HG03520 (cell line): ENCODE results near the gene ELMO1.

ENCODE experiments used
- ATAC-seq: cut with Tn5 transposase; IDR thresholded peaks from one replicate; pipeline ENCODE4 v1.9.1; 2021; ENCODE audit warnings: mild to moderate bottlenecking, moderate library complexity; ENCODE audit not compliant: unreplicated experiment

Gene ELMO1

DNA sequence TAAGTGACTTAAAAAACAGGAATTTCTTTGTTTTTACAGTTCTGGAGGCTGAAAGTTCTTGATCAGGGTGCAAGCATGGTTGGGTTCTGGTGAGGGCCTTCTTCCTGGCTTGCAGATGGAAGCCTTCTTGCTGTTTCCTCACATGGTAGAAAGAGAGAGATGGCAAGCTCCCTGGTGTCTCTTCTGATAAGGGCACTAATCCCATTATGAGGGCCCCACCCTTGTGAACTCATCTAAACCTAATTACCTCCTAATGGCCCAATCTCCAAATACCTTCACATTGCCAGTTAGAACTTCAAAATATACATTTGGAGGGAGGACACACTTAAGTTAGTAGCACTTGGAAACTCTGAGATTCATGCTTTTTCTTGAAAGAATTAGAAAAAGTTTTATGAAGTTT lies 410.0 kb downstream of the ELMO1 start:
- ATAC-seq: no peak

DNA sequence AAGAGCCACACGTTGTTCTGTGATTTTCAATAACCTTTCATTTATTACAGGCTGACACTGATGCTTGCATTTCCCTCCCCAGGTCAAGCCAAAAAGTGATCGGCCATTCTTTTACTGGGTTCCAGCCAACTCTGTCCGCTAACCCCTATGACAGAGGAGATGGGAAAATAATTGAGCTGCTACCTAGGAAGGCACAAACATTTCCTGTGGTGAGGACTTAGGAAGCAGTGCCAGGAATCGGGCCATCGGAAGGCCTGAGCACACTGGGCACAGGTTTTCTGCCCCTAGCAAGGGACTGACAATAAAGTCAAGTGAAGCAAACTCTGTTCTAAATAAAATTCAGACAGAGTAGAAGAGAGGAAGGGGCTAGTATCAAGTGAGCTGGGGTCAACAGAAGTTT lies 411.4 kb downstream of the ELMO1 start:
- no peak for ATAC-seq

DNA sequence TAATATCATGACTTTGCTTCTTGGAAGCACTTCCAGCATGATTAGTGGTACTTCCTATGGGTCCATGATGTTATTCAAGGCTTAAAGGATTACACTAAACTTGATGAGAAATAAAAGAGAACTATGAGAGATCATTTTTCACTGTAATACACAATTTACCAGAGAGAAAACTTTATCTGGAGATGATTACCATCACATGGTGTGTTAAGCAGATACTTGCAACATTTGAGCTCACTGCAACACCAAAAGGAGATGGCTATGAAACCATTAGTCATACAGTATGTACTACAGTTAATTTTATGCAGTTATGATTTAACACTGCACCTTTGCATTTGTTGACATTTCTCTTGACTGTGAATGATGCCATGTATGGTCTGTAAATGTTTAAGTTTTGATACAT lies 413.0 kb downstream of the ELMO1 start:
- no peak for ATAC-seq

DNA sequence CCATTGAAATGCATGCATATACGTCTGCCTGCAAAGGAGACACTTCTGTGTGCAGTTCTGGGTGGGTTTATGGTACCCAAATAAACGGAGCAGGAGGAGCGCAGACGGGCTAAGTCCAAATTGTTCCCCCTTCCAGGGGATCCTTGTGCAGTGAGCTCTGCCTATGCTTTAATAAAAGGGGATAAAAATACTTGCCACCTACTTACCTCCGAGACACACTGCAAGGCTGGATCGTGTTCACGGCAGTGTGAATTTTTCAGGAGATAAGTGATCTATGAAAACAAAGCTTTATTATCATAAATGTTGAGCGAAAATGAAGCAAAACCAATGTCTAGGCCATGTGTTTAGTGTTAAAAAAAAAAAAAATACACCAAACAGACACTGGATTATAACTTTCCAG lies 415.5 kb downstream of the ELMO1 start:
- no peak for ATAC-seq

DNA sequence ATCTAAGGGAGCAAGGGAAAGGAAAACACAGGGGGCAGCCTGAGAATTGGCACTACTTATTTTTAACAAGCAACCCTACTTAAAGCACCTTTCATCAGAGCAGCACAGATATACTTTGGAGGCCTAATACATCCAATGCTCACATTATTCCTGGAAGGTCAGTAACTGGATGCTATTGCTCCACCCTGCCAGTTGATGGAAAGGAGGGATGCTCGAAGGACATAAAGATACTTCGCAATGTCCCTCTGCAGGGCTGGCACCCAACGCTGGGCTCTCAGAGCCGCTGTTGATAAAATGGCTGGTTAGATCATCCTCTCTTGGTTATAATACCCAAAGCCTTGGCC lies 416.4 kb downstream of the ELMO1 start:
- no peak for ATAC-seq

DNA sequence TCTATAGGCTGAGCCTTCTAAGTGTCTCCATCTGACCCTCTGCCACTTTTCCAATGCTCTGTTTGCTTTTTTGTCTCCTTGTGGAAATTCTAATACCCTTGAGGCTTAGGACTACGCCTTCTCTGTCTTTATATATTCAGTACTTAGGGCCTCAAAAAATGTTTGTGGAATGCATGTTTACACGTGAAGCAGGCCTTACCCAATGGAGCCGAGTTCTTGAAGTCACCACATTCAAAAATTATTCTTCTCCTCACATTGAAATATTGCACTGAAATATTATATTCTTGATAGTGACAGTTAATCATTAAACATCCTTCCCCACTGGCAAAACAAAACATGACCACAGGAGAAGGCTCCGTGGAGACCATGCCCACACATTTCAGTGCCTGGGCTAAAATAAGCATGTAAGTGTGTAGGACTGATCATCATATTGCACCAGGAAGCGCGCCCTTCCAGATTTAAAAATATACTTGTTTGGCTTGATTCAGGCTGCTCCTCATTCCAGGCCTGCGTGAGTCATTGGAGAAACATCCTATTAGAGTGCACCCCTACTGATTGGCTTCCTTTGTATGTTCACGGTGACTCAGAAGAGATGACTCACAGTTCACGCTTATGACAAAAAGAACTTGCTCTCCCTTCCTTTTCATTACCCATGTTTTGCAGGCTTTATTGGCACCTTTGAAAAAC lies 416.9 kb downstream of the ELMO1 start:
- ATAC-seq: no peak

DNA sequence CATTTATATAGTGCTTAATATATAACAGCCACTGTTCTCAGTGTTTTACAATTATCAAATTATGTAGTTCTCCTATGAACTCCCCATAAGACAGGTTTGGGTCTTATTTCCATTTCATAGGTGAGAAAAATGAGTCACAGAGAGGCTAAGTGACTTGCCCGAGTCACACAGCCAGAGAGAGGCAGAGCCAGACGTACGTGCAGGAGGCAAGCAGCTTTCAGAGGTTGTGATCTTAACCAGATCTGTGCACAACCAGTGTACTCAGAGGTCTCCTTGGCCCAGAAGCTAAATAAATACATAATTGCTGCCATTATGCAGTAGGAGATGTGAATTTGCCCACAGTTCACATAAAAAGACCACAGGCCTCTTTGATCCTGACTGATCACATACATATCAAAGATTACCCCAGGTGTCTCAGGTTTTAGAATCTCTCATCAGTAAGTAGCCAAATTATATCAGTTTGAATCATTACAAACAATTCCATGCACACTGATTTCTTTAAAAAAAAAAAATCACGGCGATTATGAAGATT lies 419.7 kb downstream of the ELMO1 start:
- ATAC-seq: no peak

DNA sequence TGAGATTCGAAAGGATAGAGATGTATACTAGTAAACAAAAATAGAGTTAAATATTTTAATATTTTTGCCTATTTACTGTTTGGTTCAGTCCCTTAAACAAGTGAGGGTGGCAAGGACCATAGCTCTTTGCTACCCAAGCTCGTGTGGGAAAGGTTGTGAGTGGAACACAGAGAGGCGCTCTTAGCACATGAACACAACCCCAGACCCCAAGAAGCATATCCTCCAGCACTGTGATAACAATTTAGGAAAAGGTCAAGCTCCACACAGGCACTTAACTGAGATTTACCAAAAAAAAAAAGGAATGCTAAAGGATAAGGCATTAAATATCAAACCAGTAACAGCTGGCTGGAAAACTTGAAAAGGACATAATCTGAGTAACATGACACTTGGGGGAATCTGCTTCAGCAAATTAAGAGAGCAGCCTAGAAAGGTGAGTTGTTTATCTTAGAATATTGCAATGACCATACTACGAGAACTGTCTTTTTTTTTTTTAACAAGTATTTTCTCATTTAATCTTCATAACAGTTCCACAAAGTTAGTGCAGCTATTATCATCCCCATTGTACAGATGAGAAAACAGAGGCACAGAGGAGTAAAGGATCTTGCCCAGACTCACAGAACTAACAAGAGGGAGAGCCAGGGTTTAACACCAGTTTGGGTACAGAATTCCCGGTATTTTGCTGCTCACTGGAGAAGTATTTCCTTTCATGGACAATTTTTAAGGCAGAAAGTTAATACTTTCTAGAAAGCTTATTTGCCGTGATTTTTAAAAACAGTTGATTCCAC lies 420.9 kb downstream of the ELMO1 start:
- no peak for ATAC-seq

DNA sequence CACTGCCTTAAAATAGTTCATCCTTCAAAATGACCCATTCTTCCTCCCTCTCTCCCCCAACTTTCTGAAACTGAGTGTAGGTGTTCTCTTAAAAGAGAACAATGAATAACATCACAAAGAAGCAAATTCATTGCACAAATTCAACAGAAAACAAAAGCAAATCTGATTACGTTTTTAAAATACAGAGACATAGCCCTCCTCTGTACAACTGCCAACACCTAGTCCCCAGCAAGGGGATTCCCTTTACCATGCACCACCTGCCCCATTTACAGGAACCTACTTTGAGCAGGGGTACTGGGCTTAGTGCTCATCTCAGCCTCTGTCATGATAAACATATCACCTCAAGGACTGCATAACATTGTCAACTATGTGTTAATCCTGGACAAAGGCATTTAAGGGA lies 421.6 kb downstream of the ELMO1 start:
- ATAC-seq: no peak

DNA sequence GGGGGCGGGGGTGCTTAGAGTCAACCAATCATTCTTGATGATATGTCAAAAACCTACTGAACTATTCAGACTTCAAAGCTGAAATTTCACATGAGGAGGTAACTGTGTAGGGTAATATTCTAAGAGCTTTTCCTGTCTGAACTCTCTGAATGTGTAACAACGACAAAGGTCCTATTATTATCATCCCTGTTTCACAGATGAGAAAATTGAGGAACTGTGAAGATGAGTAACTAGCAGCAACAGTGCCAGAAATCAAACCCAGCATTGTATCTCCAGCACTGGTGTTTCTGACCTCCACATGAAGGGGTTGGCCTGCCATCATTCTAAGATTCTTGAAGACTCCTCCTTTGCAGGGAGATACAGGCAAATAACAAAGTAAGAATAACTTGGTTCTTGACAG lies 429.7 kb downstream of the ELMO1 start:
- no peak for ATAC-seq

DNA sequence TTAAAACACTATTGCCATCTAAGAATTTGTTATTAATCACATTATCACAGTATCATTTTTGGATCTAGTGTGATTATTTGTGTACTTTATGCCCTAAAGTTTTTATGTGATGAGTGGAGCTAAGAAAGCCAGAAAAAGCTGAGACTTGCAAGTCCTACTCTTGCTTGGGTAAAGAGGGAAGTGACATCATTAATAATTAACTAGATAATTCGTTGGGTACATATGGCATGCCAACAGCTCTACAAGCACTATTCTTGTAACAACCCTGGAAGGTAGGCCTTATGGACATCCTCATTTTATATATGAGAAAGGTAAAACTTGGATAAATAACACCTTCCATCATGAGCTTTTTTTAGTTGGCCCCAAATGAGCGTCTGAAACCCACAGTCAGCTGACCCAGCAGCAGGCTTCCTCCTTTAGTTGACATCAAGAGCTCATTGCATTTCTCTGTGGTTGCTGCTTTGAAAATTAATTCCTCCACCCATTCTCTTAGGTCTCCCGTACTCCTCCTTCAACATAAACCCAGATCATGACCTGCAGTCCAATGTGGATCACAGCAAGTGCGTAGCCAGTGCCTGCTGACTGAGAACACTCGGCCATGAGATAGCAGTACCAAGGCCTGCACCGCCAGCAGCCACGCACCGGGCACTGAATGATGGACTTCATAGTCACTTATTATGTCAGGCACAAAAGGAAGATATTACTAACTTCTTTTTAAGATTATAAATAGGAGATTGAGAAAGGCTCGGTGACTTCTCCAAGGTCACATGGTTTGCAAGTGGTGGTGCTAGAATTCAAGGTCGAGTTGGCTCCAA lies 432.4 kb downstream of the ELMO1 start:
- no peak for ATAC-seq

DNA sequence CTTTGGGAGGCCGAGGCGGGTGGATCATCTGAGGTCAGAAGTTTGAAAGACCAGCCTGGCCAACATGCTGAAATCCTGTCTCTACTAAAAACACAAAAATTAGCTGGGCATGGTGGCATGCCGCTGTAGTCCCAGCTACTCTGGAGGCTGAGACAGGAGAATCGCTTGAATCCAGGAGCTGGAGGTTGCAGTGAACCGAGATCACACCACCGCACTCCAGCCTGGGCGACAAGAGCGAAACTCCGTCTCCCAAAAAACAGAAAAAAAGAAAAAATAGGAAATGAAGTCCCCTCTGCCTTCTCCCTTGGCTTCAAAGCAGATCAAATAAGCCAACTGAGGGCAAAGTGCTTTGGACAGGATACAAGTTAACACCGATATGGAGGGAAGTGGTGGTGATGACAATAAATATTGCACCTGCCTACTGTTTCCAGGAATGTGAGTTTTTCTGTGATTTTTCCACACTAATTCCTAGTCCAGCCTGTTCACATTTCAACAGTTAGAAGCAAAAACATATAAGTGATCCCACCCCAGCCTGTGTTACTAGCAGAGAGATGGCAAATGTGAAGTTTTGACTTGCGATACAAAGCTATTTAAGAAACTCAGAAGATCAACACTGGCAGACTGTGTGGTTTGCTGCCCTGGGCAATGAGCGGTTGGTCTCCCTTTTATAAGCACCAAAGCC lies 433.2 kb downstream of the ELMO1 start:
- ATAC-seq: no peak

DNA sequence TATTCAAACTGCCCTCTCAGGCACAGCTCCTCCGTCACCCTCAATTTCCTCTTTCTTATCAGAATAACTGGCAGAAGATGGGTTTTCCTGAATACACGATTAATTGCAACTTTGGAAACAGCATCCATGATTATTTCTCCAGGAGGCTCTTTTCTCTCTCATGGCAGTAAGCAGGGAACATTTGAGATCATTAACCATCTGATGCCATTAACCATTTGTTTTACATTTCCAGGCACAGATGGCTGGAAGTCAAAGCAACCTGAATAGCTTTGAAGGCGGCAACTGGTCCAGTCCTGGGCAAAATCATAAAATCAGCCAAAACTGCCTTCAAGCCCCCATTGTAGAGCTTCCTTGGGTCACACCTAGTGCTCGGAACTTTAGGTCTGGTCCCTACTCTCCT lies 434.9 kb downstream of the ELMO1 start:
- no peak for ATAC-seq

DNA sequence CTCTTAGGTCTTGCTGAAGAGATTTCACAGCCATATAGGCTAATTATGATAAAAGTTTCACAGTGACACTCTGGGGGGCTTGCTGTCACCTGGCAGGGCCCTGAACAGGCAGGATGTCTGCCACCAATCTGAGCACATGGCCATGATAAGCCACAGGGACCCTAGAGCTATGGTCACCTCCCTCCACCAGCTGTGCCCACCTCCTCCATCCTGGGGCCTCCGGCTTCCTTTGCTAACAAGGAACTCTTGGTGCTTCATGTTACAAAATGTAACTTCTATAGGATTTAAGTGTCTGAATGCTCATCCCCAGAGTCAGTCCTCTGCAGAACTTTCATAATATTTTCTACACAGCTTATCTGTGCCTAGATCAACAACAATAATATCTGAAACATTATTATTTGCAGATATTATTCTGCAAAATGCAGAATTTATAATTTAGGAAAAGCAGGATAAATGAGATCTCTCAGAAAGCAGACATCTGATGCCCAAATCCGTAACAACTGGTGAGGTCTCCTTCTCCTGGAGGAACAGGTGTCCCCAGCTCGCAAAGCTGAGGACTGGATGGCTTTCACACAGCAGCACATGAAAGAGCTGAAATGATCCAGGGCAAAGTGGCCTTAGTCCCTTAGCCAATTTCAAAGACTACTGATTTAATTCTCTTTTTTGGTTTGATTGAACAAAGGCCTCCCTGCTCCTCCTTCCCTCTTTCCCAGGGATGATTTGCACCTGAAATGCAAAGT lies 437.3 kb downstream of the ELMO1 start:
- no peak for ATAC-seq

DNA sequence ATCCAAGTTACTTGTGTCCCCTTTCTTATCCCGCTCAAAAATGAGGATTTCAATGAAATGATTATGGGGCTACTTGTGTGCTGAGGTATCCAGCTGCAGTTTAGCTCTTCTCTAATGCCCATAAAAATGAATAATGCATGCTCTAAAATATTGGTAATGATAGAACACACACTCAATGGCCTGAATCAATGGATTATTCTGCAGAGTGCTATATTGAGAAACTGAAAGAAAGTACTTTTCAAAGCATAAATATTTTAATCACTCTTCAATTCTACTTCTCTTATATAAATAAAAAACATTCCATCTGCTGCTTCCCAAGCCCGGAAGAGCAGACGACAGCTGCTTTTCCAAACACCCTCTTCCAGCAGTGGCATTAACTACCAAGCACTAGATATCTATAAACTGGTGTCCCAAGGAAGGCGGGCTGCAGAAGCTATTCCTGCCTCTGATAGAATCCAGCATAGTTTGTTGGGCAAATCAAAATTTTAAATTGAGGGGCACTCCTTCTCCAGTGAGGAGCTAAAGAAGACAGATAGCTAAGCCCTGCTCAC lies 439.5 kb downstream of the ELMO1 start:
- ATAC-seq: no peak

DNA sequence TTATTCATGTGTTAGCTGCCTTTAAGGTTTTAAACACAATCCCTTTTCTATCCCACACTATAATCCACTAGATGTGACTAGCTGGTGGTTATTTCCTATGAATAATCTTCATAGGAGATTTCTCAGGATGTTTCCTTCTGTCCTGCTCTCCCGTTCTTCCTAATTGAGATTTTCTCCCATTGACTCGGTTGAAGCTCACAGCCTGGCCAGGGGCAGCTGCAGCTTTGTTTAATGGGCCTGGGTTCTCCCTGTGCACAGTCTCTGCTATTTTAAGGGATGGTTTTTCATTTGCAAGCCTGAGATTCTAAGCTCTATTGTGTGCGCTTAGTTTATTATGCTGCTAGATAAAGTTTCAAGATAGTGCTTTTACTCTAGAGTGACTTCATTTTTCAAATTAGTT lies 441.0 kb downstream of the ELMO1 start:
- no peak for ATAC-seq

DNA sequence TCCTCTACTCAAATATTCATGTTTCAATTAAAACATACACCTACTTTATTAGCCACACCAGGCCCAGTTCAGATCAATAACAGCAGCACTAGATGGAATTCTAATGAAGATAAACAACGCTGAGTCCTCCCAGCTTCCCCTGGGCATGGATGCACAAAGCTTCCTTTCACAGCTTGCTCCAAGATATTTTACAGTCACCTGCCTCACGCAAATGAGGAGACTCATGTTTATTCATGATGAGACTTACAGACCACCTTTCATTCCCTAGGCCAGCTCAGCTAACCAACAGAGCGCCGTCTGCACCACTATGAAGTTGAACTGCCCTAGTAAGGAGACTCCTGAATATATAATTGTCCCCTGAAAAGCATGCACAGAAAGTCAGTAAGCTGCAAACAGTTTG lies 441.4 kb downstream of the ELMO1 start:
- ATAC-seq: no peak

DNA sequence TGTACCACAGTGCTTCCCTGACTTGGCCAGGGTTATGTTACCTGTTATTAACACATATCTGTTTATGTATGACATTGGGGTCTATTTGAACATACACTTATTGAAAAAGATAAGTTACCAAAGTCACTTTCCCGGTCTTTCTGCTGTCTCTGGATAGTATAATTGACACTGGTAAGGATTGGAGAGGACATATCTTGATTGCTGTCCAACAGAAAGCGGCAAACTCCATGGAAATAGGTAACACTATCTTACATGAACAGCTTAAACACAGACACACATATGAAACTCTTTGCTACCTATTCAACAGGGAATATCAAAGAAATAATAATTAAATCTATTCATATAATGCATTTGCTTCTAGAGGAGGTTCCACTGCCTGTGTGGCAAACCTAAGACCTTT lies 441.9 kb downstream of the ELMO1 start:
- ATAC-seq: no peak

DNA sequence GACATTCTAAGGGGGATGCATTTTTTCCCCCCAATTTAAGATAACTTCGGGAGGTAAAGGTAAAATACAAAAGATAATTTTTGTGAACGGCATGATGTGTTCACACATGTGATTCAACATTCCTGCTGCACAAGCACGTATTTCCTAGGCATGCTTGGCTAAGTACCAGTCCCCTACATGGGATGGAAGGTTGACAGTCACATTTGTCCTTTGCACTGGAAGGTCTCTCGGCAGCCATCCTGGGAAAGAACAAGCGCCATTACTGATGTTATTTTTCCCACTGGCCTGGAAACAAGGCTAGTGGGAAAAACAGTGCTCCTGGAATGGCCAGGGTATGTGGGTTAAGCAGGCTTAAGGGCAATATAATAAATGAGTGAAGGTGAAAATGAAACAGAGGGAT lies 448.2 kb downstream of the ELMO1 start:
- no peak for ATAC-seq
